Endodermal cell (in vitro differentiated cells): ENCODE results near the gene DLG2. TPM values are rescaled to one million over a fixed set of nuclear protein-coding genes. Genes with fewer than 3 reads are reported as not detected.
"Not testable (repeated sequence)": the region's sequence is repeated elsewhere in the genome, so short reads cannot be mapped to it uniquely, and the experiment has no call there.

Source experiments
- DNase-seq: peaks from one replicate; pipeline ENCODE4 v3.0.0-alpha.2; 2017
- H3K27ac ChIP-seq: 2 replicates; pipeline ENCODE4 v1.5.1; 2013; ENCODE audit warnings: mild to moderate bottlenecking, low read depth, low read length, moderate library complexity
- H3K27me3 ChIP-seq: 2 replicates; pipeline ENCODE4 v1.6.1; 2013; ENCODE audit warnings: mild to moderate bottlenecking, low read length, moderate library complexity; ENCODE audit not compliant: insufficient read depth, control insufficient read depth, poor library complexity, severe bottlenecking
- H3K36me3 ChIP-seq: 2 replicates; pipeline ENCODE4 v1.7.0; 2013; ENCODE audit warnings: mild to moderate bottlenecking, low read length, moderate library complexity; ENCODE audit not compliant: control insufficient read depth, insufficient read depth
- H3K4me1 ChIP-seq: one replicate; pipeline ENCODE4 v1.7.0; 2013; ENCODE audit warnings: low read length; ENCODE audit not compliant: control insufficient read depth, insufficient read depth
- H3K4me3 ChIP-seq: 2 replicates; pipeline ENCODE4 v1.5.1; 2013; ENCODE audit warnings: mild to moderate bottlenecking, low read length, moderate library complexity
- H3K9ac ChIP-seq: 2 replicates; pipeline ENCODE4 v1.6.1; 2013; ENCODE audit warnings: mild to moderate bottlenecking, low read length, moderate library complexity; ENCODE audit not compliant: poor library complexity, severe bottlenecking; ENCODE audit errors: extremely low read depth
- H3K9me3 ChIP-seq: 2 replicates; pipeline ENCODE4 v1.6.1; 2013; ENCODE audit warnings: mild to moderate bottlenecking, low read length, moderate library complexity; ENCODE audit not compliant: control insufficient read depth
- H3K27ac Mint-ChIP-seq: 2 replicates; pipeline ENCODE4 v1.8.0; 2020; ENCODE audit warnings: mixed read lengths
- H3K27me3 Mint-ChIP-seq: 2 replicates; pipeline ENCODE4 v1.8.0; 2021; ENCODE audit warnings: mild to moderate bottlenecking, mixed read lengths; ENCODE audit not compliant: insufficient read depth
- H3K36me3 Mint-ChIP-seq: 2 replicates; pipeline ENCODE4 v1.8.0; 2020; ENCODE audit warnings: low read depth, mixed read lengths
- H3K4me1 Mint-ChIP-seq: 2 replicates; pipeline ENCODE4 v1.8.0; 2020; ENCODE audit warnings: mixed read lengths
- H3K4me3 Mint-ChIP-seq: 2 replicates; pipeline ENCODE4 v1.8.0; 2020; ENCODE audit warnings: mild to moderate bottlenecking, moderate library complexity, mixed read lengths
- H3K9me3 Mint-ChIP-seq: 2 replicates; pipeline ENCODE4 v1.8.0; 2020; ENCODE audit warnings: mild to moderate bottlenecking, mixed read lengths
- WGBS, 2 experiments: methylation state at CpG; one replicate each; pipeline versions ENCODE4 v1.1.5 to v1.1.7; 2013; ENCODE audit warnings: missing lambda C conversion rate in 2 of 2, mixed read lengths in 1 of 2; ENCODE audit not compliant: insufficient coverage in 1 of 2, insufficient read length in 1 of 2; 5-methylcytosine and 5-hydroxymethylcytosine counted together
- total RNA-seq, 2 donors: library from RNA; stranded (reverse); fragmentation: NEBNext Ultra II Directional in 1 of 2; extraction: Animal tissue kit (Norgen Biotek cat#: 25700) in 1 of 2; gene quantifications; 2 replicates in 1 of 2; 3 replicates in 1 of 2; pipeline ENCODE4 v1.2.1, GENCODE V29; 2021
- TF ChIP-seq, protein P1 (sequence below): fragments of 200-600 bp; sonication (generic); conservative IDR thresholded peaks from 2 replicates; pipeline ENCODE4 v1.5.0; 2021; ENCODE audit warnings: antibody characterized with exemption, mild to moderate bottlenecking

Gene DLG2
- total RNA-seq, 2 donors from 2014 or later: 9.6 to 10.6 TPM

DNA sequence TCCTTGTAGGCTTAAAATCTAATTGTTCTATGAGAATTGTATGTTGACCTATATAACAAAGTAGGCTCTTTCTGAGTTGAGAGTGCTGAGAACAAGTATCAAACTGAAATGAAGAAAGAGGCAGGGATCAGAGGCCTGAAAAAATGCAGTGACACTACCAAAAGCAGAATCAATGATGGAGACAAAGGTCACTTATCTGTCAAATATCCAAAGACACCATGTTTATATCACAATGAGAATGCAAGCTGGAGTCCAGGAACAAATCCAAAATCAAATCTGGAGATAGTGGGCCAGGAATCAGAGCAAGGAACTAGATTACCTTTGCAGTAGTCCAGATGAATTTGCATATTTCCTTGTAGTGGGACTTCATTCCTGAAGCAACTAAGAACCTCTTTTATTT lies 377.7 kb downstream of the DLG2 start:
- no peak overlapping the region for H3K27ac ChIP-seq
- H3K36me3 Mint-ChIP-seq: no peaks in the 10 kb centered on the region
- no peak overlapping the region for H3K4me3 Mint-ChIP-seq
- H3K9ac ChIP-seq: no peak overlapping the region
- peaks cover 4% of the 10 kb centered on the region for H3K9me3 Mint-ChIP-seq
- no peaks in the 10 kb centered on the region for H3K4me1 ChIP-seq
- H3K27me3 ChIP-seq: no peaks in the 10 kb centered on the region
- H3K27me3 Mint-ChIP-seq: no peaks in the 10 kb centered on the region
- H3K27ac Mint-ChIP-seq: no peak overlapping the region
- no peak for DNase-seq
- H3K9me3 ChIP-seq: peaks cover 12% of the 10 kb centered on the region
- no peak overlapping the region for H3K4me3 ChIP-seq
- H3K4me1 Mint-ChIP-seq: no peaks in the 10 kb centered on the region
- no peaks in the 10 kb centered on the region for H3K36me3 ChIP-seq
- TF ChIP-seq, protein P1, sequence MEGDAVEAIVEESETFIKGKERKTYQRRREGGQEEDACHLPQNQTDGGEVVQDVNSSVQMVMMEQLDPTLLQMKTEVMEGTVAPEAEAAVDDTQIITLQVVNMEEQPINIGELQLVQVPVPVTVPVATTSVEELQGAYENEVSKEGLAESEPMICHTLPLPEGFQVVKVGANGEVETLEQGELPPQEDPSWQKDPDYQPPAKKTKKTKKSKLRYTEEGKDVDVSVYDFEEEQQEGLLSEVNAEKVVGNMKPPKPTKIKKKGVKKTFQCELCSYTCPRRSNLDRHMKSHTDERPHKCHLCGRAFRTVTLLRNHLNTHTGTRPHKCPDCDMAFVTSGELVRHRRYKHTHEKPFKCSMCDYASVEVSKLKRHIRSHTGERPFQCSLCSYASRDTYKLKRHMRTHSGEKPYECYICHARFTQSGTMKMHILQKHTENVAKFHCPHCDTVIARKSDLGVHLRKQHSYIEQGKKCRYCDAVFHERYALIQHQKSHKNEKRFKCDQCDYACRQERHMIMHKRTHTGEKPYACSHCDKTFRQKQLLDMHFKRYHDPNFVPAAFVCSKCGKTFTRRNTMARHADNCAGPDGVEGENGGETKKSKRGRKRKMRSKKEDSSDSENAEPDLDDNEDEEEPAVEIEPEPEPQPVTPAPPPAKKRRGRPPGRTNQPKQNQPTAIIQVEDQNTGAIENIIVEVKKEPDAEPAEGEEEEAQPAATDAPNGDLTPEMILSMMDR: no peak

DNA sequence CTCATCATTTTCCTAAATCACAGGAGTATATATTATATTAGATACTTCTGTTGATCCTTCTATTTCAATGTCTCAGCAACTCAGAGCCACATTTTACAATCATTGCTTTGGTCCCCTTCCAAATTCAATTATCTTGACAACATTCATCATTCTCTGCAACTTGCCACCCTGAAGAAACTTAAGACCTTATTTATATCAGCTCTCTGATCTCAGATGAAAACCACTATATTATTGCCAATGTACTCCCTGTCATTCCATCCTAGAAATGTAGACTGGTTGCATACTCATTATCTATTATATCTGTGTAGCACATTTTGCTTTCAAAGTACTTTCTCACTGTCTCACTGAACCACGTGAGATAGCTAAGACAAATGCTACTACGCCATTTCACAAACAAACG lies 379.3 kb downstream of the DLG2 start:
- Histone ChIP-seq H3K36me3 (no peaks in the 10 kb centered on the region), H3K4me3 (no peak overlapping the region), H3K9ac (no peak overlapping the region), H3K27me3 (no peaks in the 10 kb centered on the region), H3K4me1 (no peaks in the 10 kb centered on the region), H3K9me3 (no peaks in the 10 kb centered on the region), H3K27ac (no peak overlapping the region)
- no peaks in the 10 kb centered on the region for H3K27me3 Mint-ChIP-seq
- no peaks in the 10 kb centered on the region for H3K9me3 Mint-ChIP-seq
- DNase-seq: no peak
- no peaks in the 10 kb centered on the region for H3K4me1 Mint-ChIP-seq
- no peak overlapping the region for H3K4me3 Mint-ChIP-seq
- TF ChIP-seq, protein P1: no peak
- WGBS, 2 experiments: 90 to 100% methylated on average over 3 of the region's 3 CpGs
- no peaks in the 10 kb centered on the region for H3K36me3 Mint-ChIP-seq
- no peak overlapping the region for H3K27ac Mint-ChIP-seq

DNA sequence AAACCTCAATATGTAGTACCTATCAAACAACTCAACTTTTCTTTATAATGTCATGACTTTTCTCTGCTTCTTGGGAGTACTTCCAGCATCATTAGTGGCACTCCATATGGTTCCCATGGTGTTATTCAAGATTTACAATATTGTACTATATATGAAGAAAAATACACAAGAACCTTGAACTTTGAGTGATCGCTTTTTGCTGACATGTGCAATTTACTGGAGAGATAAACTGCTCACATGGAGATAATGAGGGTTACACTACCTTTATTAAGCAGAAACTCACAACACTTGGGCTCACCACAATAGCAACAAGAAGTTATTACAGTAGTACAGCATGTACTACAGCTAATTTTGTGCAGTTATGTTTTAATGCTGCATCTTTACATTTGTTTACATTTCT lies 388.2 kb downstream of the DLG2 start:
- Mint-ChIP-seq H3K4me1 (no peaks in the 10 kb centered on the region), H3K27me3 (no peaks in the 10 kb centered on the region), H3K27ac (no peak overlapping the region), H3K36me3 (no peaks in the 10 kb centered on the region), H3K4me3 (no peak overlapping the region), H3K9me3 (no peaks in the 10 kb centered on the region)
- Histone ChIP-seq H3K27ac (no peak overlapping the region), H3K9ac (no peak overlapping the region), H3K9me3 (no peaks in the 10 kb centered on the region), H3K4me3 (no peak overlapping the region), H3K36me3 (no peaks in the 10 kb centered on the region), H3K27me3 (no peaks in the 10 kb centered on the region), H3K4me1 (no peaks in the 10 kb centered on the region)
- 100% methylated on average over 1 of the region's 1 CpG; no CpG with 5 or more reads in 1 of the 2 experiments for WGBS, 2 experiments
- no peak for DNase-seq
- TF ChIP-seq, protein P1: no peak

DNA sequence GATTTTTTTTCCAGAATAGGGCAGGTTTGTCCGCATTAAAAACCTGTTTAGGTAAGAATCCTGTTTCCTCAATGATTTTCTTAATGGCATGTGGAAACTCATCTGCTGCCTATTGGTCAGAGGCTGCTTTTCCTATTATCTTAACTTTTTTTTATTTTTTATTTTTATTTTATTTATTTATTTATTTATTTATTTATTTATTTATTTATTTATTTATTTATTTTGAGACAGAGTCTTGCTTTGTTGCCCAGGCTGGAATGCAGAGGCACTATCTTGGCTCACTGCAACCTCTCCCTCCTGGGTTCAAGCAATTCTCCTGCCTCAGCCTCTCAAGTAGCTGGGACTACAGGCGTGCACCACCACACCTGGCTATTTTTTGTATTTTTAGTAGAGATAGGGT lies 389.1 kb downstream of the DLG2 start:
- H3K9me3 Mint-ChIP-seq, H3K36me3 ChIP-seq, H3K4me1 Mint-ChIP-seq, H3K4me3 ChIP-seq, H3K27me3 ChIP-seq, H3K27me3 Mint-ChIP-seq, H3K36me3 Mint-ChIP-seq, H3K4me1 ChIP-seq, H3K27ac ChIP-seq, H3K9me3 ChIP-seq, DNase-seq, H3K27ac Mint-ChIP-seq, H3K4me3 Mint-ChIP-seq, H3K9ac ChIP-seq: not testable (repeated sequence)
- 93% methylated on average over 2 of the region's 2 CpGs; no CpG with 5 or more reads in 1 of the 2 experiments for WGBS, 2 experiments
